Renal pelvis (tissue), 12 donors: ENCODE data around the gene ZNF264. TPM values are rescaled to one million over a fixed set of nuclear protein-coding genes. Genes with fewer than 3 reads are reported as not detected.
"Not testable (repeated sequence)": the region's sequence is repeated elsewhere in the genome, so short reads cannot be mapped to it uniquely, and the experiment has no call there.

Source experiments
- DNase-seq: peaks from one replicate; pipeline ENCODE4 v3.0.0-alpha.2; 2013
- long read RNA-seq, 16 experiments: transcript quantifications; one replicate each; lab custom pipeline, GENCODE V29; 2026
- polyA plus RNA-seq, 3 donors: library from polyadenylated mRNA; unstranded; fragments of 120-200 nt; gene quantifications; one replicate each; pipeline ENCODE4 v1.2.1, GENCODE V29; 2013; ENCODE audit not compliant: insufficient read length in 3 of 3

ZNF264 gene
- 10 to 100 TPM; 16.6 to 26.8 (median 25.1) TPM for polyA plus RNA-seq
- long read RNA-seq, donor 1, full-length matches to known transcripts = 3 of 3 reads
- long read RNA-seq, donor 1, partial matches to known transcripts = 0 of 3 reads
- long read RNA-seq, donor 1, other reads (novel, unspliced or antisense) = 0 of 3 reads
- long read RNA-seq, donor 2 = 0 reads
- long read RNA-seq, donor 3 = 0 reads
- long read RNA-seq, donor 4, full-length matches to known transcripts = 2 of 7 reads
- long read RNA-seq, donor 4, partial matches to known transcripts = 5 of 7 reads
- long read RNA-seq, donor 4, other reads (novel, unspliced or antisense) = 0 of 7 reads
- long read RNA-seq, donor 5, full-length matches to known transcripts = 2 of 2 reads
- long read RNA-seq, donor 5, partial matches to known transcripts = 0 of 2 reads
- long read RNA-seq, donor 5, other reads (novel, unspliced or antisense) = 0 of 2 reads
- long read RNA-seq, donor 6, full-length matches to known transcripts = 4 of 4 reads
- long read RNA-seq, donor 6, partial matches to known transcripts = 0 of 4 reads
- long read RNA-seq, donor 6, other reads (novel, unspliced or antisense) = 0 of 4 reads
- long read RNA-seq, donor 7, full-length matches to known transcripts = 6 of 6 reads
- long read RNA-seq, donor 7, partial matches to known transcripts = 0 of 6 reads
- long read RNA-seq, donor 7, other reads (novel, unspliced or antisense) = 0 of 6 reads
- long read RNA-seq, donor 8, full-length matches to known transcripts = 2 of 13 reads
- long read RNA-seq, donor 8, partial matches to known transcripts = 11 of 13 reads
- long read RNA-seq, donor 8, other reads (novel, unspliced or antisense) = 0 of 13 reads
- long read RNA-seq, donor 9, full-length matches to known transcripts = 12 of 12 reads
- long read RNA-seq, donor 9, partial matches to known transcripts = 0 of 12 reads
- long read RNA-seq, donor 9, other reads (novel, unspliced or antisense) = 0 of 12 reads
- long read RNA-seq, donor 10, full-length matches to known transcripts = 5 of 5 reads
- long read RNA-seq, donor 10, partial matches to known transcripts = 0 of 5 reads
- long read RNA-seq, donor 10, other reads (novel, unspliced or antisense) = 0 of 5 reads
- long read RNA-seq, donor 11, full-length matches to known transcripts = 8 of 8 reads
- long read RNA-seq, donor 11, partial matches to known transcripts = 0 of 8 reads
- long read RNA-seq, donor 11, other reads (novel, unspliced or antisense) = 0 of 8 reads
- long read RNA-seq, donor 12, full-length matches to known transcripts = 4 of 4 reads
- long read RNA-seq, donor 12, partial matches to known transcripts = 0 of 4 reads
- long read RNA-seq, donor 12, other reads (novel, unspliced or antisense) = 0 of 4 reads
- long read RNA-seq, donor 13, partial matches to known transcripts = 5 of 5 reads
- long read RNA-seq, donor 13, other reads (novel, unspliced or antisense) = 0 of 5 reads
- long read RNA-seq, donor 14, full-length matches to known transcripts = 10 of 10 reads
- long read RNA-seq, donor 14, partial matches to known transcripts = 0 of 10 reads
- long read RNA-seq, donor 14, other reads (novel, unspliced or antisense) = 0 of 10 reads
- long read RNA-seq, donor 15, full-length matches to known transcripts = 8 of 8 reads
- long read RNA-seq, donor 15, partial matches to known transcripts = 0 of 8 reads
- long read RNA-seq, donor 15, other reads (novel, unspliced or antisense) = 0 of 8 reads
- long read RNA-seq, donor 16, full-length matches to known transcripts = 4 of 4 reads
- long read RNA-seq, donor 16, partial matches to known transcripts = 0 of 4 reads
- long read RNA-seq, donor 16, other reads (novel, unspliced or antisense) = 0 of 4 reads

GRCh38 chr19:57191141-57192076 is at the start of gene ZNF264:
TSS of gene ZNF264 (plus strand) at chr19:57191500. CDS start at chr19:57191914, 414 bp downstream.
- DNase-seq = peak; percentile 89

GRCh38 chr19:57141699-57142098 is 49.6 kb upstream of the ZNF264 start:
- no peak for DNase-seq

GRCh38 chr19:57152921-57153320 is 38.4 kb upstream of the ZNF264 start:
- DNase-seq = no peak

GRCh38 chr19:57161985-57162539 is 29.2 kb upstream of the ZNF264 start:
- DNase-seq = no peak

- DNase-seq = no peak
These were observed 25.5 kb upstream of the ZNF264 start for GRCh38 chr19:57165846-57166245.

- DNase-seq = no peak
These were observed 23.9 kb upstream of the ZNF264 start, which contains the start of gene DUXA for GRCh38 chr19:57167385-57167784. TSS of gene DUXA (minus strand) at chr19:57167485. CDS start at chr19:57167443, 42 bp downstream.

- DNase-seq = peak; percentile 19
These were observed 19.7 kb upstream of the ZNF264 start for GRCh38 chr19:57171551-57172081.

GRCh38 chr19:57190301-57190700 is 999 bp upstream of the ZNF264 start:
- no peak for DNase-seq

GRCh38 chr19:57192077-57192420 is 749 bp downstream of the ZNF264 start:
- peak; percentile 17 for DNase-seq

- DNase-seq = no peak
These were observed 1.7 kb downstream of the ZNF264 start for GRCh38 chr19:57192993-57193392.

GRCh38 chr19:57197874-57198273 is 6.6 kb downstream of the ZNF264 start:
- not testable (repeated sequence) for DNase-seq

GRCh38 chr19:57202160-57202559 is 10.9 kb downstream of the ZNF264 start:
- no peak for DNase-seq

- no peak for DNase-seq
These were observed 19.1 kb downstream of the ZNF264 start for GRCh38 chr19:57210381-57210780.

- DNase-seq = no peak
These were observed 20.8 kb downstream of the ZNF264 start for GRCh38 chr19:57212109-57212508.

GRCh38 chr19:57227502-57227901 is 36.2 kb downstream of the ZNF264 start:
- peak; percentile 39 for DNase-seq

- DNase-seq = no peak
These were observed 40.4 kb downstream of the ZNF264 start for GRCh38 chr19:57231686-57232085.

- DNase-seq = no peak
These were observed 41.9 kb downstream of the ZNF264 start for GRCh38 chr19:57233207-57233606.

- no peak for DNase-seq
These were observed 48.6 kb downstream of the ZNF264 start for GRCh38 chr19:57239982-57240310.
